NCI-H446 (cell line): ENCODE results near the gene CAND2.

Experiments used
- DNase-seq, 2 experiments: peaks; one replicate each; lab custom pipeline; 2025; lab: John Stamatoyannopoulos, UW

CAND2 gene

DNA sequence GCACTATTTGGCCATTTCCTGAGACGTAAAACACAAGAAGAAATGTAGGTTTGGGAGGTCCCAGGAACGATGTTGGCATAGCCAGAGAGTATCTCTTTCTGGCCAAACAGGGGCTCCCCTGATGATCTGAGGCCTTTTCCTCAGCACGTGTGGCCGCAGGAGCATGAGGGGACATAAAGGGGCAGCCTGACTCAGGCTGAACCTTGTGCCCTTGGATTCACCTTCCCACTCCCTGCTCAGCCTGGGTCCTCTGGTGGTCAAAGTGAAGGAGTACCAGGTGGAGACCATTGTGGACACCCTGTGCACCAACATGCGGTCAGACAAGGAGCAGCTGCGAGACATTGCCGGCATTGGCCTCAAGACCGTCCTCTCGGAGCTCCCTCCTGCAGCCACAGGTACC, 10.6 kb downstream of the CAND2 start:
- no peak for DNase-seq

DNA sequence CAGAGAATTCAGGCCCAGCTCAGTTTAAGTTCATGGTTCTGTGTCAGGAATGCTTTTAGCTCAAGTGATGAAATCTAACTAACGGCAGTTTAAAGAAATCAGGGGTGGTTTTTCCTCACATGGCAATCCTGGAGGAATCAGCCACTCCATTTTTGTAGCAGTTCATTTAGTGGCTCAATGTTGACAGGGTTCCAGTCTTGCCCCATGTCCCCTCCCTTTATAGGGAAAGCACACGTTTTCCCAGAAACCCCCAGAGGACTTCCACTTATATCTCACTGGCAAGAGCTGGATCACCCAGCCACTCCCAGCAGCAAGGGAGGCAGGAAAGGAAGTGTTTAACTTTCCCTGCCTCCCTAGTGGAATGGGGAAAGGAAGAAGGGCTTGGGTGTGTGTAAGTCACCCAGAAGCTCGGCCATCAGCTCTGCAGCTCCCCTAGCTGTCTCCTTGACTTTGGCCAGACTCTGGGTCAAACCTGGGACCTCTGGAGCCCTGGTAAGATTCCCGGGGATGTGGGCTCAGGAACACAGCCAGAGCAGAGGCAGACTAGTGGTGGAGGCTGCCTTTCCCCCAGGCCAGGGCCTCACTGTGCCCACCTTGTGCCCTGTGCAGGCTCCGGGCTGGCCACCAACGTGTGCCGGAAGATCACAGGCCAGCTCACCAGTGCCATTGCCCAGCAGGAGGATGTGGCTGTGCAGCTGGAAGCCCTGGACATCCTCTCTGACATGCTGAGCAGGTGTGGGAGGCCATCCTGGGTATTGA, 11.3 kb downstream of the CAND2 start:
- DNase-seq, result no peak

DNA sequence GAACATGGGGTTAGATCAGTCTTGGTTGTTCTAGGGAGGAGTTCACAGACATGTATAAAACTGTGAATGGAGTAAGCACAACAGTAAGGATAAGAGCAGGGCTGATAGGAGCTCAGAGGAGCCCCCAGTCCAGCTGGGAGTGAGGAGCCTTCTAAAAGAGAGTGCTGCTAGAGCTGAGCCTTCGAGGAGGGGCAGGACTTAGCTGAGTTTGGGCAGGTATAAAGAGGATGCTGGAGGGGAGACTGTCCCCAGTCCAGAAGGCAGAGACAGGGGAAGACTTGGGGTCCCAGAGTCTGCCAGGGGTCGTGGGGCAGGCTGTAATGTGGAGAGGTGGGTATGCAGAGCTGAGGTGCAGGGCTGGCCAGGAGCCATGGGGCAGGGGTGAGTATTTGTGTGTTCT, 12.1 kb downstream of the CAND2 start:
- no peak for DNase-seq

DNA sequence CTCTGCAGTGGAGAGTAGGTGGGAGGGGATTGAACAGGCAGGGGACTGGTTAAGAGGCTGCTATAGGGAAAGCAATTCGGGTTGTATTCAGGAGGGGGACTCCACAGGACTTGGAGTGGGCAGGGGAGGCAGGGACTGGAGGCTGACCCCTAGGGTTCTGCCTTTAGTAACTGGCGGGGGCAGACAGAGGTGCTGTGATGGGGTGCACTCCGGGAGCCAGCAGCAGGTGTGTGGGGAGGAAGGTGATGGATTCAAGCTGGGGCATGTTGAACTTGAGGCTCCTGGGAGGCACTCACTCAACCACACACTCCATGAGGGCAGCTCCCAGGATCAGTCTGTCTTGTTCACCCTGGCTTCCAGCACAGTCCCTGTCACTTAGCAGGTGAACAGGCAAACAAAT, 12.5 kb downstream of the CAND2 start:
- no peak for DNase-seq

DNA sequence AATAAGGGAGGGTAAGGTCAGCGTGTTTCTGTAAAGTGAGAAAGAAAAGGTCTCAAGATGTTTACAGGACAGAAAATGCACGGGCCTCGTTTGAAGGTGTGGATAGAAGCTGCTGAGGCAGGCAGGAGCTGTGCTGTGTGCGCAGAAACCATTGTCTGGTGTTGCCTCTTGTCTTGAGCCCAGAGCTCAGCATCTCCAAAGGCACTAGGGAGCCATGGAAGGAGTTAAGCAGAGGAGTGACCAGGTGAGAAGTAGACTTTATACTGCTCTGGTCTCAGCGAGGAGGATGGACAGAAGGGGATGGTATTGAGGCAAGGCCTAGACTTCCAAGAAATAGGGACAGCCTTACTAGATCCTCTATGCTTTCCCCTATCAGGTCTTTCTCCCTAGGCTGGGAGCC, 13.0 kb downstream of the CAND2 start:
- DNase-seq, result no peak

DNA sequence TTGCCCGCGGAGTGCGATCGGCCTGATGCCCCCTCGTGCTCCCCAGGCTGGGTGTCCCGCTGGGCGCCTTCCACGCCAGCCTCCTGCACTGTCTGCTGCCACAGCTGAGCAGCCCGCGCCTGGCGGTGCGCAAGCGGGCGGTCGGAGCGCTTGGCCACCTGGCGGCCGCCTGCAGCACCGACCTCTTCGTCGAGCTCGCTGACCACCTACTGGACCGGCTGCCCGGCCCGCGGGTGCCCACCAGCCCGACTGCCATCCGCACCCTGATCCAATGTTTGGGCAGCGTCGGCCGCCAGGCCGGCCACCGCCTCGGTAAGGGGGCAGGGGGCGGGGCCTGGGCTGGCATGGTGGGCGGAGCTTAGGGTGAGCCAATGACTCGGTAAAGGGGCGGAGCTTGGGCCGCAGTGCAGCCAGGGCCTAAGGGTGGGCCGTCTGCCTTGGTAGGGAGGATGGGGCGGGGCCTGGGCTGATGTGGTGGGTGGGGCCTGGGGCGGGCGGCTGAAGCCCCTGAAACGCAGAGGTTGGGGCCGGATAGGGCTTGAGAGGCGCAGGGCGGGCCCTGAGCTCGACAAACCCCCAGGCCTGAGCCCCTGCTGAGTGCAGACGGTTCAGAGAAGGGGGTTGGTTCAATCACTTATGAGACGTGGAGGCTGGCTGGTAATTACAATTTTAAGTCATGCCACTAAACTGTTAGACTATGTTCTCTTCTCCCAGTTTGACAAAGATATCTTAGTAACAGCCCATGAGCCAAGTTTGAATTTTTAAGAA, 13.7 kb downstream of the CAND2 start:
- DNase-seq, result no peak

DNA sequence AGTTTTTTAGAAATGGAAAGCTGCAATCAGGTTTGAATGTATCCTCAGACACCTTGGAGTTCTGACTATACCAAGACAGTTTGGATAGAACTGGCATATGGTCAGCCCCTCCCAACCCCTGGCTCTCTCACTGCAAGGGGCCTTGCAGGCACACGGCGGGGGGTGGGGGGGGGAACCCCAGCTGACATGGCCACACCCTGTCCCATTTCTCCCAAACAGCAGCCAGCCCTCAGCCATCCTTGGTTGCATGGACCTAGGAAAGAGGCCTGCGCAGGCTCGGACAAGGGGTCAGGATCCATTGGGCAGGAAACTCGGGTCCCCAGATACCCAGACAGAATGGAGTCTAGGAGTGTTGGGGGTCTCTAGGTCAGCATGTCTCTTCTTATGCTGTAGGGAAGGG, 14.5 kb downstream of the CAND2 start:
- no peak for DNase-seq

DNA sequence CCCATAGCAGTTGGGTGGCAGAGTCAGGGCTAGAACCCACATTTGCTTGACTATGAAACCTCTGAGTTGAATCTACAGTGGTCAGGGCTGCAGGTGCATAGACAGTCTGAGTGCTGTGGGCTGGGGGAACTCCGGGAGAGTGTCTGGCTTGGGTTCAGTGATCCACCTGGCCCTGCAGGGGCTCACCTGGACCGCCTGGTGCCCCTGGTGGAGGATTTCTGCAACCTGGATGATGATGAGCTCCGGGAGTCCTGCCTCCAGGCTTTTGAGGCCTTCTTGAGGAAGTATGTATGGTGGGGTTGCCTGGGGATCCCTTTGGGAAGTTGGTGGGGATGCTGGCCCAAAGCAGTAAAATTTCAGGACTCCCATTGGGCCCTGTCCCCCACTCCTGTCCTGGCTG, 16.3 kb downstream of the CAND2 start:
- no peak for DNase-seq

DNA sequence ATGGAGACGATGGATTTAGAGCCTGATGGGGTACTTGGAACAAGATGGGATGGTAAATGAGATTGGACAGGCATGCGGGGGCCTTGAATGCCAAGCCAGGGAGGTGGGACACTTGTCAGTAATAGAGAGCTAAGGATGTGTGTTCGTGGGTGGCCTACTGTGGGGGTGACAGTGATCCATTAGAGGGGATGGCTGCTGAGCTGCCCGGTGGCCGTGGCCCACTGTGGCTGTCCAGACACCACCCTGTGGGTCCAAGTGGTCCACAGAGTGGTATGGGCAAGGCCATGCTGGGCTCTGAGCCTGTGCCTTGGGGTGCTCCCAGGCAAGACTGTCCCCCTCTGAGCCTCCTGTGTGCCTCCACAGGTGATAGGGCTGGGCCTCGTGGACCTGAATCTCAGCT, 17.5 kb downstream of the CAND2 start:
- DNase-seq, result no peak

DNA sequence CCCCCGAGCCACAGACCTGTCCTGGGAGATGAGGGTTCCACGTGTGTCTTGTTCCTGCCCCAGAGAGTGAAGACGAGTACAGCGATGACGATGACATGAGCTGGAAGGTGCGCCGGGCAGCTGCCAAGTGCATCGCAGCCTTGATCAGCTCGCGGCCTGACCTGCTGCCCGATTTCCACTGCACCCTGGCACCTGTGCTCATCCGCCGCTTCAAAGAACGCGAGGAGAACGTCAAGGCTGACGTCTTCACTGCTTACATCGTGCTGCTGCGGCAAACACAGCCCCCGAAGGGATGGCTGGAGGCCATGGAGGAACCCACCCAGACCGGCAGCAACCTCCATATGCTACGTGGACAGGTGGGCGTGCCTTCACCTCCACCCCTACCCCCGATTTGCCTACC, 18.6 kb downstream of the CAND2 start:
- no peak for DNase-seq

DNA sequence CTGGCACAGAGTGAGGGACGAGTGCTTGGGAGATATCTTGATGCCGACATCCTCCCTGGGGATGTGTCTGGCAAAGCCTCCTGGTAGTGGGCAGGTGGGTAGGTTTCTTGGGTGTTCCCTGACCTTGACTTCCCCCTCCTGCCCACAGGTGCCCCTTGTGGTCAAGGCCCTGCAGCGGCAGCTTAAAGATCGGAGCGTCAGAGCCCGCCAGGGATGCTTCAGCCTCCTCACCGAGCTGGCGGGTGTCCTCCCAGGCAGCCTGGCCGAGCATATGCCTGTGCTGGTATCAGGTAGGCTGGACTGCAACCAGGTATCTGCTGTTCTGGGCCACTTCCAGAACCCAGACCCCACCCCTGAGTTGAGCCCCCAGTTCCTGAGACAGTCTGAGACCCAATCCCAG, 19.2 kb downstream of the CAND2 start:
- DNase-seq, result no peak

DNA sequence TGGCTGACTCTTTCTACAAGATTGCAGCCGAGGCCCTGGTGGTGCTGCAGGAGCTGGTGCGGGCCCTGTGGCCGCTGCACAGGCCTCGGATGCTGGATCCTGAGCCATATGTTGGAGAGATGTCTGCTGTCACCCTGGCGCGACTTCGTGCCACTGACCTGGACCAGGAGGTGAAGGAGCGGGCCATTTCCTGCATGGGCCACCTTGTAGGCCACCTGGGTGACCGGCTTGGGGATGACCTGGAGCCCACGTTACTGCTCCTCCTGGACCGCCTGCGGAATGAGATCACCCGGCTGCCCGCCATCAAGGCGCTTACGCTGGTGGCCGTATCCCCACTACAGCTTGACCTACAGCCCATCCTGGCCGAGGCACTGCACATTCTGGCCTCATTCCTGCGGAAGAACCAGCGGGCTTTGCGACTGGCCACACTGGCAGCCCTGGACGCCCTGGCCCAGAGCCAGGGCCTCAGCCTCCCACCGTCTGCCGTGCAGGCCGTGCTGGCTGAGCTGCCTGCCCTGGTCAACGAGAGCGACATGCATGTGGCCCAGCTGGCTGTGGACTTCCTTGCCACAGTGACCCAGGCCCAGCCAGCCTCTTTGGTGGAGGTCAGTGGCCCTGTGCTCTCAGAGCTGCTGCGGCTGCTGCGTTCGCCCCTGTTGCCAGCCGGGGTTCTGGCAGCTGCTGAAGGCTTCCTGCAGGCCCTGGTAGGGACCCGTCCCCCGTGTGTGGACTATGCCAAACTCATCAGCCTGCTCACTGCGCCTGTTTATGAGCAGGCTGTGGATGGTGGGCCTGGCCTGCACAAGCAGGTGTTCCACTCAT, 20.3 kb downstream of the CAND2 start:
- DNase-seq, result no peak

DNA sequence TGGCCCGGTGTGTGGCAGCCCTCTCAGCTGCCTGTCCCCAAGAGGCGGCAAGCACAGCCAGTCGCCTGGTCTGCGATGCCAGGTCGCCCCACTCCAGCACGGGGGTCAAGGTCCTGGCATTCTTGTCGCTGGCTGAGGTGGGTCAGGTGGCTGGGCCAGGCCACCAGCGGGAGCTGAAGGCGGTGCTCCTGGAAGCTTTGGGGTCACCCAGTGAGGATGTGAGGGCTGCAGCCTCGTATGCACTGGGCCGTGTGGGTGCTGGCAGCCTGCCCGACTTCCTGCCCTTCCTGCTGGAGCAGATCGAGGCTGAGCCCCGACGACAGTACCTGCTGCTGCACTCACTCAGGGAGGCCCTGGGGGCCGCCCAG, 20.8 kb downstream of the CAND2 start:
- no peak for DNase-seq

DNA sequence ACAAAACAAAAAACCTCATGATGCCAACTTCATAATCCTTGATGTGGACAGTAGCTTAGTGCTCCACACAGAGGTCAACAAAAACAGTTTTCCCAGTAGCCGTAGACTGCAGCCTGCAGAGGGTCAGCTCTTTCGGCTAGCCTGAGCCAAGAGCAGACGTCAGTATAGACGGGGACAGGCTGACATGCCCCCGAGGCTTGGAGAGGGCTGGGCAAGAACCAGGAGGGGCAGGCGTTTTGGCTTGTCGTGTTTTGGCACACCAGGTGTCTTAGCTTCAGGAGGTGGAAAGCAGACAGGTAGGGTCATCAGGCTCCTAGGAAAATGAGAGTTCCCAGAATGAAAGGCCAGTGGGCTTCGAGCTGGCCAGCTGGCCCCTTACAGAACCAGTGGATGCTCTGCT, 21.8 kb downstream of the CAND2 start:
- DNase-seq, result no peak

DNA sequence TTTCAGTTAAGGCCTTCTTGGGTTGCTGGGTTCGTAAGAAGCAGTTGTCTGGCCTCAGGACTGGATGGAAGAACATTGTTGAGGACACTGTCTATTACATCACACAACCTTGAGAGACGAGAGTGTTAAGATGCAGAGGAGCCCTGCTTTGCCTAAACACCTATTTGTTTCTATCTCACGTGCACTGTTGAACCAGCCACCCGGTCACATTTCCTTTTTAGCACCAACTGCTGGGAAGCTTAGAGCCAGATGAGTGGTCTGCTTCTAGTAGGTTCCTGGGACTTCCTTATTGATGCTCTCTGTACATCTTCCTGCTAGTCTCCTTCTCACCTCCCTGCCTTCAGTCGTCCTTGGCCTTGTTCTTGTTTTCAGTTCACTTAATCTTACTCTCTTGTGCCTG, 22.3 kb downstream of the CAND2 start:
- no peak for DNase-seq

DNA sequence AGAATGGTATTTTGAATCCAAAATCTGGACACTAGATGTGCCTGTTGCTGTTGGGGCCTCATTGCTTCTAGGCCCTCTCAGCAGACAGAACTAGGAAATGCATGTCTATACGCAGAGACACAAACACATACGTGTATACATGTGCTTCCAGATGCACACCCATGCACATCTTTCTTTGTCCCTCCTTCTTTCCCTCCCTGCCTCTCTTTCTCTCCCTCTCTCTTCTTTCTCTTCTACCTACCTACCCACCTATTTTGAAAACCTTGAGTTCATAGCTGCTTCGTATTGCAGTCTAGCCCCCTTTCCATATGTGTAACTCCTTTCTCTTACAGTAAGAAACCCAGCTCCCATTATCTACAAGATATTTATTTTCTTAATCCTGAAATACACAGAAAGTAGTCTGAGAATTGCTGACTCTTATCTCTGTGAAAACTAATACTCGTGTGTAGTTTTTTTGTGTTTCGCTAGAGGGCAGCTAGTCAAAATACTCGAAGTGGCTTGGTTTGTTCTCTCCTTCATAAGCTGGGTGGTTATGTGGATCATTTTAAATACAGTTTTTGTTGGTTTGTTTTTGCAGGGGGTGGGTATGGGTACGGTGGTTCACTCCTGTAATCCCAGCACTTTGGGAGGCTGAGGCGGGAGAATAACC, 26.4 kb downstream of the CAND2 start:
- no peak for DNase-seq

DNA sequence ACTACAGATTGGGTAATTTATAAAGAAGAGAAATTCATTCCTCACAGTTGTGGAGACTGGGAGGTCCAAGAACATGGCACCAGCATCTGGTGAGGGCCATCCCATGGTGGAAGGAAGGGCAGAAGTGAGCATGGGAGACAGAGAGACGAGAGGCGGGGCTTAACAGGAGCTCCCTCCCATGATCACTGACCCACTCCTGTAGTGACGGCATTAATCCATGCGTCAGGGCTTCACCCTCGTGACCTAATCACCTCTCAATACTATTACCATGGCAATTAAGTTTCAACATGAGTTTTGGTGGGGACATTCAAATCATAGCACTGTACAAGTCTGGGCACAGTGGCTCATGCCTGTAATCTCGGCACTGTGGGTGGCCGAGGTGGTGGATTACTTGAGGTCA, 27.8 kb downstream of the CAND2 start:
- no peak for DNase-seq

DNA sequence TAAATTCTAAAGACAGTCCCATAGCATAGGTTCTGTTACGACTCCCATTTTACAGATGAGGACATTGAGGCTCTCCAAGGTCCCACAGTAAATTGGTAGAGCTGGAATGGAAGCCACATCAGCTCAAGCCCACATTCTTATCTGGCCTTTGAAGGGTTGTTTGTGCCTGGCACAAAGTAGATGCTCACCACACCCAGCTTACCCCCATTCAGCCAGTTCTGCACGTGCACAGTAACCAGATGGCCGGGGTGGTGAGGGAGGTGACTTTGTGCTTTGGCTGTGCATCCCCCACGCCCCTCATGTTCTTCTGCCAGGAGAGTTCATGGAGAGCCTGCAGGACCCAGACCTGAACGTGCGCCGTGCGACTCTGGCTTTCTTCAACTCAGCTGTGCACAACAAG, 28.7 kb downstream of the CAND2 start:
- no peak for DNase-seq

DNA sequence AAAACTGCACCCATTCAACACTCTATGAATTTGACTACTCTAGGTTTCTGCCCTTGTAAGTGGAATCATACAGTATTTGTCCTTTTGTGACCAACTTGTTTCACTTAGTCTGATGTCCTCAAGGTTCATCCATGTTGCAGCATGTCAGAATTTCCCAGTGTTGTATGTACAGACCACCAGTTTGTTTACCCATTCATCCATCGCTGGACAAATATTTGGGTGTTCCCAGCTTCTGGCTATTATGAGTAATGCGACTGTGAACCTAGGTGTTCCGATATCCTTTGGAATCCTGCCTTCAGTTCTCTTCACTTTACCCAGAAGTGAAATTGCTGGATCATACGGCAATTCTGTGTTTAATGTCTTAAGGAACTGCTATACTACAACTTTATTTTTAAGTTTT, 32.3 kb downstream of the CAND2 start:
- DNase-seq, result no peak

DNA sequence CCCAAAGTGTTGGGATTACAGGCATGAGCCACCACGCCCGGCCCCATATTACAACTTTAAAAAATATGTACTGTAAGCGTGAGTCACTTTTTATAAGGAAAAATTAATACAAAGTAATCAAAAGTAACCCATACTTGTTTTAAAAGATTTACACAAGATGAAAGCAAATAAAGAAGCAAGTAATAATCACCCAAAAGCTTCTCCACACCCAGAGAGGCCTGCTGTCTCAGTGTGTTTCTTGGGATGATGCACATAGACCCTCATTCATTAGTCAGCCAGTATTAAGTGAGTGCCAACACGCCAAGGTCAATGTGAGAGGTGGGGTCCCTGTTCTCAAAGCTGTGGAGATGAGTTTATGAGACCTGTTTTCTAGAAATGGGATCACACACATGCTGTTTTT, 32.9 kb downstream of the CAND2 start:
- no peak for DNase-seq

DNA sequence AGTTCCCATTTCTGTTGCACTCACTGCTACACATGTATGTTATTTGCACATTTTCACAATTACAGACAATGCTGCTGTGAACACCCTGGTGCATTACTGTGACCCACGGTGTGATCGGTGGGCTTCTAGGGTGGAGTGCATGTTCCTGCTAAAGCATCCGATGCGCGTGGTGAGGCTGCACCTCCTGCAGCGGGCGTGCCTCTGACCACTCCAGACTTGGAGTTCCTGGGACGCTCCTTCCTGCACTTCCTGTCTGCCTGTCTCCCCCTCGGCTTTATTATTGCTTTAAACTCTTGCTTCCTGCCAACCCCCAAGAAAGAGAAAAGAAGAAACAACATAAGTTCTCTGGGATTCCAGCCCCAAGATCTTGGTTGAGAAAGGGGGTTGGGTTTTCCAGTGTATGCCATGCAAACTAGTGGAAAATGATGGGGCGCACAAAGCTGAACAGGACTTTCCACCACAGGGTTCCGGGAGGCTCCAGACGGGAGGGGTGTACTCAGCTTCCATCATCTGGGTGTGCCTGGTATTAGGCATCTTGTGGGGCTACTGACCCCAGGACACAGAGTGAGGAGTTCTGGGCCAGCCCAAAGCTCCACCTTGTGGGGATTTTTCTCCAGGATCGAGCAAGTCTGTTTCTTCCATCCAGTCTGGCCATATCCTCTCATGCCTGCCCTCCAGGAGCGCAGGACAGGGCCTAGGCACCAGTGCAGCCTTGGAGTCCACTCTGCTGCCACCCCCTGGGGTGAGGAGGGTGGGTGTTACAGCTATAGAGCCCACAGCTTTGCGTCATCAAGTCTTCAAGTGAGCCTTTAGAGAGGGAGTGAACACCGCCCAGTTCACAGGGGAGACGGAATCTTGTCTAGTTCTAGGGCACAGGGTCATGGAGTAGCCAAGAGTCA, 33.7 kb downstream of the CAND2 start:
- DNase-seq, result no peak

DNA sequence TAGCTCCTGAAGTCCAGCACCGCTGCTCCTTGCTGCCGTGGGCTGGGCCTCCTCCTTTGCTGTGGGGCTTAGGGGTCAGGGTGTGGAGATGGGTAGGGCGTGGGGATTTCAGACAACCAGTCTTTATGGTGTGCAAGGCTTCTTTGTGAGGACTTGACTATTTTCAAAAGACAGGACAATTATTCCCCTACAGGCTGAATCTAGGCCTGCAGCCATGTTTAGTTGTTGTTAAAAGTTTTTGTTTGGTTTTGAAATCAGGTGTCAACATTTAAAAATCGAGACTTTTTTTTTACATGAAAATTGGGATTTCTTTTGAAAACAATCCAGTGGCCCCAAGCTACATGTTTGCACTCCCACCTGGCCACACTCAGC, 34.3 kb downstream of the CAND2 start:
- DNase-seq, result no peak
